ENCODE data around the gene ZNF324. TPM values are rescaled to one million over a fixed set of nuclear protein-coding genes. Genes with fewer than 3 reads are reported as not detected.
A peak's percentile ranks its signal among the peaks of the same experiment; 100 is the strongest.
"Not testable (repeated sequence)": the region's sequence is repeated elsewhere in the genome, so short reads cannot be mapped to it uniquely, and the experiment has no call there.

ZNF324 gene
- total RNA-seq, 2 donors from 2014 or later: 11.6 to 14.0 TPM

DNA sequence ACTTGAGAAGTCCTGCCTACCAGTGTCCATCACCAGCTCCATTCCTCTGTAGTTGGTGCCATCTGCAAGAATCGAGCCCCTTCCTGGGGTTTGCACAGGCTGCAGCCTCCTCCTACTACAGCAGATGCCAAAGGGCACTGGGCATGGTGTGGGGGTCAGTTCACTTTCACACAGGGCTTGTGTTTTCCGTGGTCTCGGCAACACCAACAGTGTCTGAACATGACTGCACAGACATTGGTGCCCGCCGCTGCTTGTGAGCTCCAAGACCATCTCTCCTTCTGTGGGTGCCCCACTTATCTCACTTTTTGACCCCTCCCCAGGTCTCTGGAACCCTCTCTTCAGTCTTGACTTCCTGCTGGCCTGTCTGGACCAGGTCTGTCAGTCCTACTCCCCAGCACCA is 24.5 kb downstream of the ZNF324 start:
- ATAC-seq: no peak
- intact Hi-C loops (cut with DNase I, micrococcal nuclease): no loop called here

DNA sequence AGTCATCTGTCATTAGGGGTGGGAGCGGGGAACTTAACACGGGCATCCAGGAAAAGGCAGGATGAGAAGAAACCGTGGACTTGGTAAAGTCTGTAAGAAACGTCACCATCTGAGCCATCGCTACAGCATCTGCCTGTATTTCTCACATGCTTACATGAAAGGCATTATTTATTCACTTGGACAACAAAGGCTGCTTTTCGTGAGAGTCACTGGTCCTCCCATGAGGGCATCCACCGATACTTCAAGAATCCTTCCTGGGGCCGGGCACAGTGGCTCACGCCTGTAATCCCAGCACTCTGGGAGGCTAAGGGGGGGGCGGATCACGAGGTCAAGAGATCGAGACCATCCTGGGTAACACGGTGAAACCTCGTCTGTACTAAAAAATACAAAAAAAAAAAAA is 25.4 kb downstream of the ZNF324 start:
- ATAC-seq: no peak
- no peak for DNase-seq
- intact Hi-C loops (cut with DNase I, micrococcal nuclease): no loop called here

More for the DNA sequence above, 24.5 kb downstream of the ZNF324 start:
- DNase-seq: no peak

DNA sequence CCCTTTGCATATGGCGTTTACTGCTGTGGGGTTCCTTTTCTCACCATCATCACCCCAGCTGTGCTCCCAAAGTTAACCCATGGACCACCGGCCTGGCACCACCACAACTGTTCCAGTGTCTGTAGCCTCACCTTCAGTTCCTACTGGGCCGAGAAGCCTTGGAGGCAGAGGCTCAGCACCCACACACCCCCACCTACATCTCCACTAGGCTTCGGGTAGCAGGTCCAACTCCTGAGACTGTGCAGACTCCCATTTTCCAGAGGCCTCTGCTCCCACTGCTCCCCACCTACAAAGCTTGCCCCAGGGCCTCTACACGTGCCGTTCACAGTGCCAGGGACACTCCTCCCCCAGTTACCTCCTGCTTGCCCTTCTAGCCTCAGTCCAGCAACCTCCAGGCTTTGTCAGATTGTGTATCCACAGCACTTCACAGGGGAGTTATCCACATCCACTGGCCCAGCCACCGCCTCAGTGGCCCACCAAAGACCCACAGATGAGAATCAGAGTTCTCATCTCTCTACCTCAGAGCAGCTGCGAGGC is 30.8 kb downstream of the ZNF324 start:
- ATAC-seq: no peak
- DNase-seq: no peak
- intact Hi-C loops (cut with DNase I, micrococcal nuclease): no loop called here

DNA sequence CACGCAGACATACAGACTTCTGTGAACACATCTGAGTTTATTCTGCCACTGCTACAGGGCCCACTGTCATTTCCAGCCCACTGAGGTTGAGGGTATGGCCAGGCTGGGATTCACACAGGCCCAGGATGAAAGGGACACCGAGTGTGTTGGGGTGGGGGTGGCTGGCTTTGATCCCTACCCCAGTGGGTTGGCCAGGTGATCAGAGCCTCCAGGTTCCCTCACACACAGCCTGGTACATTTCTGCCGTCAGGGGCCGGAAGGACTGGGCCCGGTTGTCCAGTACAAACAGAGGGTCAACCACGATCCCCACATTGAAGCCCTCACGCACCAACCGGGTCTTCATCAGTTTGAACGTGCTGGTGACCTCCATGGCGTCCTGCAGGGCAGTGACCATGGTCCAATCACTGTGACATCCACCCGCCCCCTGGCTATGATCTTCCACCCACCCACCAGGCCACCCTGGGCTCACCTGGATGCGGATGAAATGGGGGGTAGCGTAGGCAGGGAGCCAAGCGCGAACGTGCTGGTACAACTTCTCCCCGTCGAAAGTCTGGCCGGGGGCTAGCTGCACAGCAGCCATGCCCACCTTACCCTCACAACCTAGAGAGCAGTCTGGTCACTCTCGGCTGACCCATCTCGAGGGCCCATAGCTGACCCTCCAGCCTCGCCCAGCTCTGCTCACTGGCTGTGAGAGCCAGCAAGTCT is 31.6 kb downstream of the ZNF324 start:
- DNase-seq (no peak), ATAC-seq (no peak)
- intact Hi-C loops (cut with DNase I, micrococcal nuclease): no loop called here

- DNase-seq (peak; percentile 99 to 100), ATAC-seq (peak; percentile 98)
- intact Hi-C loops (cut with DNase I, micrococcal nuclease): no loop called here
Measured at GRCh38 chr19:58499021-58499927, 32.4 kb downstream of the ZNF324 start.

DNA sequence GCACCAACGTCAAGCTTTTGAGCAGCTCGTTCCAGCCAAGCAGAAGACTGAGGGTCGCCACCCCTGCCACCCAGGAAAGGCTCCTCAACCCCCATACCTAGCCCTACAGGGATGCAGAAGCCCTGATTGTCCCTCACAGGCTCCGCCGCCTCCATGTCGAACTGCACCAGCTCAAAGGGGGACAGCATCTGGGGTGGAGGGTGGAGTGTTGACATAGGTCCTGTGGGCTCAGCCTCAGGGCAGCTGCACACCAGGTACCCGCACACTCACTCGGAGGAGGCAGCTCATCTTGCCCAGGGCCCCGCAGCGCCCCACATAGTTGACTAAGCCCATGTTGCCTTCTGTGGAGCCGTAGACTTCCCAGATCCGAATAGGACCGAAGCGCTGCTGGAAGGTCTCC is 33.4 kb downstream of the ZNF324 start:
- no peak for ATAC-seq
- intact Hi-C loops (cut with DNase I, micrococcal nuclease): no loop called here
- no peak for DNase-seq

- DNase-seq; ATAC-seq; intact Hi-C loops (cut with DNase I, micrococcal nuclease): not testable (repeated sequence)
Measured at GRCh38 chr19:58507602-58508223, 40.8 kb downstream of the ZNF324 start.

GRCh38 chr19:58509731-58510083 is 42.8 kb downstream of the ZNF324 start:
- DNase-seq (no peak), ATAC-seq (no peak)
- intact Hi-C loops (cut with DNase I, micrococcal nuclease): no loop called here

- ATAC-seq (no peak), DNase-seq (no peak)
- intact Hi-C loops (cut with DNase I, micrococcal nuclease): no loop called here
Measured at GRCh38 chr19:58510084-58510862, 43.4 kb downstream of the ZNF324 start.

DNA sequence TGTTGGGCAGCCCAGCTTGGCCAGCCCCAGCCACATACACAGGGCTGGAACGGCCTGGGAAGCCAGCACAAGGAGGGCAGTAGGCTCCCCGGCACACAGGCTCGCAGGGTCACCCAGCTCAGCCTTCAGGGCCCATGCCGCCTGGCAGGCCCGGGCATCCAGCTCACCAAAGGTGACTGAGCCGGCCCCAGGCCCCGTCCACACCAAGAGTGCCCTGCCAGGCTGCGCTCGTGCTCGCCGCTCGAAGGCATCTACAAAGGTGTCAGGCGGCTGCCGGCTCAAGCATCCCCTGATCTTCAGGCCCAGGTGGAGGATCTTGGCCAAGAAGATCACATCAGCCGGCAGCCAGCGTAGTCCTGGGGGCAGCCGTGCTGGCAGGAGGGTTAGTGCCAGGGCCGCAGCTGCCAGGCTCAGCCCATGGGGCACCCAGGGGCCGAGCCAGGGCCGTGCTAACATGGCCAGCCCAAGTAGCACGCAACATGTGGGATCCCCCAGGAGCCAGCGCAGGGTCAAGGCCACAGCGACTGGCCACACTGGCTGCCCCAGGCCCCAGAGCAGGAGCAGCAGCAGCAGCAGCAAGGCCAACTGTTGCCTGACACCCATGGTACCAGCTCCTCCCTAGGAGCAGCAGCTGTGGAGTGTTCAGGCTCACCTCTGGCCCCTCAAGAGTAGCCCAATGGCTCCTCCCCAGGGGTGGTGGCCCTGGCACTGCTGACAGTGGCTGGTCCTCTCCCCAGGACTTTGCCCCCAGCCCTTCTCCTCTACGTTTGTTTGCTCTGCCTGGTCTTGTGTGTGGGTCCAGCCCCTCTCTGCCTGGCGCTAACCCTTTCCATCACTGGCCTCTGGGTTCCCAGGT is 44.7 kb downstream of the ZNF324 start, which contains the start of gene SLC27A5:
TSS of gene SLC27A5 (minus strand) at position 640 of the 856 bp plus-strand sequence. CDS start at position 603, 37 bp downstream.
- DNase-seq (peak; percentile 44 to 54), ATAC-seq (peak; percentile 62)
- intact Hi-C loops (cut with DNase I, micrococcal nuclease): no loop called here

DNA sequence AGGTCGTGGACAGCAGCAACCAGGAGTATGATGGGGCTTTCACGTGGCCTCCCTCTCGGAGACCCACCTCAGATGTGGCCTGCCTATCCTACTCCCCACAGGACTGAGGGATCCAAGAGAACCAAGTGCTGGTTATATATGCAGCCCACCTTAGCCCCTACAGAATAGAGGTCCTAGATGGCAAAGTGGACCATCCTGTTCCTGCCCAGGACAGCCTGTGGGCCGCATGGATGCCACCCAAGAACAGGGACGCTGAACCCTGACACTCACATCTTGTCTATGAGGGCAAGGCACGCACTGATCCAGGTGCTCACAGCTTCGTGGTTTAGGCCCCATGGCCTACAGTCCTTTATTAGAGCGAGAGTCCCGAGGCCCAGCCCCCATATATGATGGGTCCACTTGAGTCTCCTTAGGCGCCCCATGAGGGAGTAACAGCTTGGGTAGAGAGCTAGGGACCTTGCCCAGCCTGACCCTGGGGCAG is 46.4 kb downstream of the ZNF324 start:
- no peak for DNase-seq
- no peak for ATAC-seq
- intact Hi-C loops (cut with DNase I, micrococcal nuclease): no loop called here

DNA sequence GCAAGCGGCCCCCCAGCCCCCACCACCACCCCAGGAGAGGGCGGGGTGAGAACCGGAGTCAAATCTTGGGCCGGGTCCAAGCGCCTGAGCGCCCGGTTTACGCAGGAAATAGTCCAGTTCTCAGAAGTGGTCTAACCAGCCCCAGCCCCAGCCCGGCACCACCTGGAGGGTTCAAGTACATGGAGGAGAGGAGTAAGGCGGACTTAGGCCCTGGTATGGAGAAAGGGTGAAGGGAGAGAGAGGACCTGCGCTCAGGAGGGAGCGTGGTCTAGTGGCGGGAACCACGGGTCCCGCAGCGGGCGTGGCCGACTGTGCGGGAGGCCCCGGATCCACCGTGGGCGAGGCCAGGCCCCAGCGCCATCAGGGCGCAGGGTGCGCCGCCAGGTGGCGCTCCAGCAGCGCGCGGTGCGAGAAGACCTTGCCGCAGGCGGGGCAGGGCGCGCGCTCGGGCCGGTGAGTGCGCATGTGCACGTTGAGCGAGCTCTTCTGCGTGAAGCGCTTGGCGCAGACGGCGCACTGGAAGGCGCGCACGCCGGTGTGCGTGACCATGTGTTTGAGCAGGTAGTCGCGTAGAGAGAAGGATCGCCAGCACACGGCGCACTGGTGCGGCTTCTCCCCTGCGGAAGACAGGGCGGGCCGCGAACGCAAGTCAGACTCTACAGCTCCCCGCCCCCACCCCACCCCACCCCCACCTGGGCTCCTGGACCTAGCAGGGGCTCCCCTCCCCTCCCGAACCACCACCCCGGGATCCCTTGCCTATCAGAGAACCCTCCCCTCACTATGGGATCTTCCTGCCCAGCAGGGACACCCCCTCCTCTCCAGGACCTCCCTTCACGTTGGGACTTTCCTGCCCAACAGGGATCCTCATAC is 47.0 kb downstream of the ZNF324 start:
- ATAC-seq: peak; percentile 81
- intact Hi-C loops (cut with DNase I, micrococcal nuclease): no loop called here
- DNase-seq: peak; percentile 91 to 94

- DNase-seq: no peak
- ATAC-seq: no peak
- intact Hi-C loops (cut with DNase I, micrococcal nuclease): no loop called here
Measured at GRCh38 chr19:58514564-58515022, 47.7 kb downstream of the ZNF324 start.

DNA sequence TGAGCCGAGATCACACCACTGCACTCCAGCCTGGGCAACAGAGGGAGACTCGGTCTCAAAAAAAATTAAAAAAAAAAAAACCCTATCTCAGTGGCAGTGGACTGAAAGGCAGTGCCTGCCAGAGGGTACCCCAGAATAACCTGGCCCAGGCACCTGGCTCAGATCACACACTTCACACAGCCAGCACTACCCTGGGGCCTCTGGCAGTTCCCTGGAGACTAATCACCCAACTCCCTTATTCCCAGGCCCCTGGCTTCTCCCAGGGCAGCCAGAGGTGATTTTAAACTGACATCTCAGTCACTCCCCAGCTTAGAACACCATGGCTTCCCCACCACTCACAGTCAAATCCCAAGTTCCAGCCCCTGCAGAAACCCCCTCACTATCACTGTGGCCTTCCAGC is 48.4 kb downstream of the ZNF324 start:
- intact Hi-C loops (cut with DNase I, micrococcal nuclease): no loop called here
- no peak for ATAC-seq

DNA sequence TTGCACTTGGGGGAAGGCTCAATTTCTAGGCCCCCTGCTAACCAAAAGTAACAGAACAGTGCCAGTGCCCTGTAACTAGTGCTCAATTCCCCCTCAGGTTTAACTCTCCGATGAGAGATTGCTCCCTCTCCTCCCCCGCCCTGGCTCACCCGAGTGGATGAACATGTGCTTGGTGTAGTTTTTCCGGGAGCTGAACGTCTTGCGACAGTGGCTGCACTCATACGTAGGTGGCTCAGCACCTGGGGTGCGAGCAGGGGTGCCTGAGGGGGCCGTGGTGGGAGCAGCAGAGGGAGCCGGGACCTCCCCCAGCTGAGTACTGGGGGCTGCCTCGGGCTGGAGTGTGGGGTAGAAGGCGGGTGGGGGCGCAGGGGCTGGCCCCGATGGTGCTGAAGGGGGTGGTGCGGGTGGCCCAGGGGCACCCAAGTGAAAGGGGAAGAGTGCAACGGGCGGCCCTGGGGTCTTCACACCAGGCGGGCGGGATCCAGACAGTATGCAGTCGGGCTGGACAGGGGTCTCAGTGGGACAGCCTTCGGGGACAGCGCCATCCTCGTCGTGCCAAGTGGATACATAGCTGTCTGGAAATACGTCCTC is 49.5 kb downstream of the ZNF324 start:
- DNase-seq (no peak), ATAC-seq (no peak)
- intact Hi-C loops (cut with DNase I, micrococcal nuclease): no loop called here

More for the DNA sequence above, 48.4 kb downstream of the ZNF324 start:
- no peak for DNase-seq

All from left colon (tissue), 2 donors.